Loucy (cell line): ENCODE results near the gene AMDHD1.

Experiments
- H2AFZ ChIP-seq: fragments of 200-600 bp; sonication (generic); 2 replicates; pipeline ENCODE4 v1.6.0; 2016; ENCODE audit warnings: antibody characterized with exemption, mild to moderate bottlenecking, low read length, moderate library complexity
- H3F3A ChIP-seq: fragments of 200-600 bp; 2 replicates; pipeline ENCODE4 v1.6.0; 2016; ENCODE audit warnings: antibody characterized with exemption, low read depth, mild to moderate bottlenecking
- H3K27me3 ChIP-seq: fragments of 200-600 bp; sonication (generic); 2 replicates; pipeline ENCODE4 v1.6.1; 2014; ENCODE audit warnings: low read length, mild to moderate bottlenecking; ENCODE audit not compliant: insufficient read depth, poor library complexity, severe bottlenecking
- H3K36me3 ChIP-seq: fragments of 200-600 bp; sonication (generic); 2 replicates; pipeline ENCODE4 v1.6.1; 2016; ENCODE audit warnings: low read length; ENCODE audit not compliant: insufficient read depth
- H3K4me1 ChIP-seq: fragments of 200-600 bp; sonication (generic); 2 replicates; pipeline ENCODE4 v1.5.1; 2014; ENCODE audit warnings: low read length, mild to moderate bottlenecking; ENCODE audit not compliant: insufficient read depth, poor library complexity, severe bottlenecking
- H3K4me2 ChIP-seq: fragments of 200-600 bp; sonication (generic); 2 replicates; pipeline ENCODE4 v1.6.0; 2014; ENCODE audit warnings: antibody characterized with exemption, low read length, low read depth, mild to moderate bottlenecking; ENCODE audit not compliant: poor library complexity, severe bottlenecking
- H3K4me3 ChIP-seq: fragments of 200-600 bp; sonication (generic); 2 replicates; pipeline ENCODE4 v1.5.1; 2014; ENCODE audit warnings: low read length, mild to moderate bottlenecking, mixed read lengths; ENCODE audit not compliant: poor library complexity, severe bottlenecking
- H3K79me2 ChIP-seq: fragments of 200-600 bp; sonication (generic); 2 replicates; pipeline ENCODE4 v1.6.1; 2014; ENCODE audit warnings: low read length; ENCODE audit not compliant: insufficient read depth
- H3K9ac ChIP-seq: fragments of 200-600 bp; sonication (generic); 2 replicates; pipeline ENCODE4 v1.6.0; 2014; ENCODE audit warnings: mild to moderate bottlenecking, low read depth, low read length, moderate library complexity; ENCODE audit not compliant: poor library complexity, severe bottlenecking
- H3K9me2 ChIP-seq: fragments of 200-600 bp; sonication (generic); replicated peaks from 2 replicates; pipeline ENCODE4 v1.6.1; 2016; ENCODE audit warnings: low read depth, low read length, mixed read lengths
- H3K9me3 ChIP-seq: fragments of 200-600 bp; sonication (generic); 2 replicates; pipeline ENCODE4 v1.6.1; 2014; ENCODE audit warnings: mild to moderate bottlenecking, antibody characterized with exemption, low read length, low read depth; ENCODE audit not compliant: insufficient read depth
- H4K20me1 ChIP-seq: fragments of 200-600 bp; sonication (generic); 2 replicates; pipeline ENCODE4 v1.6.0; 2014; ENCODE audit warnings: antibody characterized with exemption, low read length, mild to moderate bottlenecking; ENCODE audit not compliant: insufficient read depth, poor library complexity, severe bottlenecking
- CTCF ChIP-seq: fragments of 200-600 bp; sonication (generic); conservative IDR thresholded peaks from 2 replicates; pipeline ENCODE4 v1.5.1; 2014; ENCODE audit warnings: mild to moderate bottlenecking, antibody characterized with exemption, low read length
- EZH2phosphoT487 ChIP-seq: fragments of 200-600 bp; IDR thresholded peaks from 2 replicates; pipeline ENCODE4 v1.6.1; 2018; ENCODE audit warnings: antibody characterized with exemption, mild to moderate bottlenecking, moderate library complexity, borderline replicate concordance

AMDHD1 gene

DNA sequence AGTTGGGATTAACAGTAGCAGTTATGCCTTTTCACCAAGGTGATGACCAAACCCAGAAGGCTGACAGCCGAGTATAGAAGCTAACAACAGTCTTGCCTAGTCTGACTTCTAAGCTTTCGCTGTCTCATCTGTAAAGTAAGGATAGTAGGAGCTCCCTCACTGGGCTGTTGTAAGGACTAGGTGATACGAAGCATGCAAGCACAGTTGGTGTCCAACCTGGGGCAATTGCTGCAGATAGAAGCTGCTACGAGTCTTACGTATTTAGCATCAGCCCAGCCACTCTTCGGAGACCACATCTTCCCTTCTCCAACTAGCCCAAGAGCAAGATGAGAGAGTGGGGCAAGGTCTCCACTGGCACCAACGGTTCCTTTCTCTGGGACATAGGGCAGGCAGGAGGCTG is 47.0 kb downstream of the AMDHD1 start:
- Histone ChIP-seq H3K36me3 (no peaks in the 10 kb centered on the region), H3K4me3 (no peak overlapping the region), H3K9me3 (no peaks in the 10 kb centered on the region), H3K4me1 (peaks cover 4% of the 10 kb centered on the region), H2AFZ (no peak overlapping the region), H3F3A (no peaks in the 10 kb centered on the region), H3K9ac (no peak overlapping the region), H4K20me1 (no peaks in the 10 kb centered on the region), H3K79me2 (no peaks in the 10 kb centered on the region), H3K27me3 (no peaks in the 10 kb centered on the region), H3K4me2 (no peak overlapping the region), H3K9me2 (no peaks in the 10 kb centered on the region)
- TF ChIP-seq EZH2phosphoT487, result no peak
- no peak for TF ChIP-seq CTCF

DNA sequence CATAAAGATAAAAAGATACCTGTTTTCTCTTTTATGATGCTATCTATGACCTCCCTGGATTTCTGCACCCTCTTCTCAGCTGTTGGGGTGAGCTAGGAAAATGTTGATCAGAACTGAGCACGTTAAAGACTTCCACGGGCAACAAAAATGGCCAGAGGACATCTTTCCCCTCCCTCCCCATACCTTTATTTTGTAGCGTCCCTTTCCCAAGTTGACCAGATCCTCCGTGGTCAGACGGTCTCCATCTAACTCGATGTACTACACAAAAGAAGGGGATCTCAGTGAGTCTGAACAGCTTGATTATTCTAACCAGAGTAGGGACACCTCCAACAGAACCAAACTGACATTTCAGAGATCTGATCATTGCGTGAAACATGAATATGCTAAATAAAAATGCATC is 50.8 kb downstream of the AMDHD1 start:
- no peaks in the 10 kb centered on the region for H3F3A ChIP-seq
- no peak overlapping the region for H3K9ac ChIP-seq
- no peaks in the 10 kb centered on the region for H3K36me3 ChIP-seq
- no peak for TF ChIP-seq EZH2phosphoT487
- no peak for TF ChIP-seq CTCF
- H4K20me1 ChIP-seq, result no peaks in the 10 kb centered on the region
- peaks cover 4% of the 10 kb centered on the region for H3K4me1 ChIP-seq
- no peaks in the 10 kb centered on the region for H3K27me3 ChIP-seq
- H3K9me2 ChIP-seq, result no peaks in the 10 kb centered on the region
- H3K4me2 ChIP-seq, result no peak overlapping the region
- H3K9me3 ChIP-seq, result no peaks in the 10 kb centered on the region
- no peak overlapping the region for H2AFZ ChIP-seq
- H3K79me2 ChIP-seq, result no peaks in the 10 kb centered on the region
- no peak overlapping the region for H3K4me3 ChIP-seq

DNA sequence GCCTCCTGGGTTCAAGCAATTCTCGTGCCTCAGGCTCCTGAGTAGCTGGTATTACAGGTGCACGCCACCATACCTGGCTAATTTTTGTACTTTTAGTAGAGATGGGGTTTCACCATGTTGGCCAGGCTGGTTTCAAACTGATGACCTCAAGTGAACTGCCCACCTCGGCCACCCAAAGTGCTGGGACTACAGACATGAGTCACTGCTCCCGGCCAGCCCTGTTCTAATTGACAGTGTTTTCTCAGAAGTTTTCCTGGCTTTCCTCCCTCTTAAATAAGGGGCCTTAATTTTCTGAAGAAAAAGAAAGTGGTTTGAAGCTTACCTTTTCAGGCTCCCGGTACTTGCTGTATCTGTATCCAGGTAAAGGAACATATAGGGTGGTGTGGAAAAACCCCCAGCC is 51.3 kb downstream of the AMDHD1 start:
- no peaks in the 10 kb centered on the region for H4K20me1 ChIP-seq
- H2AFZ ChIP-seq, result no peak overlapping the region
- H3K9ac ChIP-seq, result no peak overlapping the region
- no peaks in the 10 kb centered on the region for H3F3A ChIP-seq
- no peaks in the 10 kb centered on the region for H3K9me3 ChIP-seq
- H3K9me2 ChIP-seq, result no peaks in the 10 kb centered on the region
- no peak overlapping the region for H3K4me3 ChIP-seq
- no peaks in the 10 kb centered on the region for H3K79me2 ChIP-seq
- peaks cover 4% of the 10 kb centered on the region for H3K4me1 ChIP-seq
- H3K36me3 ChIP-seq, result no peaks in the 10 kb centered on the region
- no peak for TF ChIP-seq EZH2phosphoT487
- TF ChIP-seq CTCF, result no peak
- no peaks in the 10 kb centered on the region for H3K27me3 ChIP-seq
- H3K4me2 ChIP-seq, result no peak overlapping the region
